ENCODE results near the gene ZNF599.

ZNF599 gene

GRCh38 chr19:34733266-34733745 lies 39.7 kb downstream of the ZNF599 start:
- peaks cover 12% of the 10 kb centered on the region for H3K4me1 ChIP-seq (ENCODE audit: control insufficient read depth, insufficient read depth, low read length)
- H3K4me3 ChIP-seq (ENCODE audit: low read length) = peak overlapping the region; percentile 52
- H3K27me3 ChIP-seq (ENCODE audit: control insufficient read depth, insufficient read depth, low read length) = no peaks in the 10 kb centered on the region
- no peaks in the 10 kb centered on the region for H3K9me3 ChIP-seq (ENCODE audit: control insufficient read depth, low read length)
- peak overlapping the region; percentile 76 for H3K9ac ChIP-seq (ENCODE audit: low read length)
- no peaks in the 10 kb centered on the region for H3K36me3 ChIP-seq (ENCODE audit: control insufficient read depth, insufficient read depth, low read length)

GRCh38 chr19:34732612-34733211 lies 40.3 kb downstream of the ZNF599 start:
- no peaks in the 10 kb centered on the region for H3K36me3 ChIP-seq (ENCODE audit: control insufficient read depth, insufficient read depth, low read length)
- H3K9ac ChIP-seq (ENCODE audit: low read length) = peak overlapping the region; percentile 76
- no peaks in the 10 kb centered on the region for H3K27me3 ChIP-seq (ENCODE audit: control insufficient read depth, insufficient read depth, low read length)
- no peaks in the 10 kb centered on the region for H3K9me3 ChIP-seq (ENCODE audit: control insufficient read depth, low read length)
- H3K4me1 ChIP-seq (ENCODE audit: control insufficient read depth, insufficient read depth, low read length) = peaks cover 12% of the 10 kb centered on the region
- peak overlapping the region; percentile 52 for H3K4me3 ChIP-seq (ENCODE audit: low read length)

- Histone ChIP-seq H3K4me3 (ENCODE audit: low read length) (no peak overlapping the region), H3K36me3 (ENCODE audit: control insufficient read depth, insufficient read depth, low read length) (no peaks in the 10 kb centered on the region), H3K9me3 (ENCODE audit: control insufficient read depth, low read length) (no peaks in the 10 kb centered on the region), H3K9ac (ENCODE audit: low read length) (no peak overlapping the region), H3K4me1 (ENCODE audit: control insufficient read depth, insufficient read depth, low read length) (peaks cover 12% of the 10 kb centered on the region), H3K27me3 (ENCODE audit: control insufficient read depth, insufficient read depth, low read length) (no peaks in the 10 kb centered on the region)
Measured at GRCh38 chr19:34731964-34732363, 41.1 kb downstream of the ZNF599 start.

- Histone ChIP-seq H3K27me3 (ENCODE audit: control insufficient read depth, insufficient read depth, low read length) (peaks cover 4% of the 10 kb centered on the region), H3K9me3 (ENCODE audit: control insufficient read depth, low read length) (no peaks in the 10 kb centered on the region)
Measured at GRCh38 chr19:34731019-34731829, 41.8 kb downstream of the ZNF599 start.

GRCh38 chr19:34725400-34725799 lies 47.6 kb downstream of the ZNF599 start:
- no peak overlapping the region for H3K4me3 ChIP-seq (ENCODE audit: low read length)
- H3K9me3 ChIP-seq (ENCODE audit: control insufficient read depth, low read length) = no peaks in the 10 kb centered on the region
- no peaks in the 10 kb centered on the region for H3K36me3 ChIP-seq (ENCODE audit: control insufficient read depth, insufficient read depth, low read length)
- no peaks in the 10 kb centered on the region for H3K4me1 ChIP-seq (ENCODE audit: control insufficient read depth, insufficient read depth, low read length)
- H3K27me3 ChIP-seq (ENCODE audit: control insufficient read depth, insufficient read depth, low read length) = peaks cover 7% of the 10 kb centered on the region
- H3K9ac ChIP-seq (ENCODE audit: low read length) = no peak overlapping the region

More at GRCh38 chr19:34731019-34731829, 41.8 kb downstream of the ZNF599 start:
- no peaks in the 10 kb centered on the region for H3K36me3 ChIP-seq (ENCODE audit: control insufficient read depth, insufficient read depth, low read length)
- no peak overlapping the region for H3K4me3 ChIP-seq (ENCODE audit: low read length)
- H3K4me1 ChIP-seq (ENCODE audit: control insufficient read depth, insufficient read depth, low read length) = peaks cover 12% of the 10 kb centered on the region
- no peak overlapping the region for H3K9ac ChIP-seq (ENCODE audit: low read length)

GRCh38 chr19:34722353-34722752 lies 50.7 kb downstream of the ZNF599 start:
- no peaks in the 10 kb centered on the region for H3K9me3 ChIP-seq (ENCODE audit: control insufficient read depth, low read length)
- H3K27me3 ChIP-seq (ENCODE audit: control insufficient read depth, insufficient read depth, low read length) = peaks cover 7% of the 10 kb centered on the region
- H3K4me3 ChIP-seq (ENCODE audit: low read length) = no peak overlapping the region
- H3K4me1 ChIP-seq (ENCODE audit: control insufficient read depth, insufficient read depth, low read length) = no peaks in the 10 kb centered on the region
- no peak overlapping the region for H3K9ac ChIP-seq (ENCODE audit: low read length)
- H3K36me3 ChIP-seq (ENCODE audit: control insufficient read depth, insufficient read depth, low read length) = no peaks in the 10 kb centered on the region

- H3K36me3 ChIP-seq (ENCODE audit: control insufficient read depth, insufficient read depth, low read length) = no peaks in the 10 kb centered on the region
- no peaks in the 10 kb centered on the region for H3K9me3 ChIP-seq (ENCODE audit: control insufficient read depth, low read length)
- no peak overlapping the region for H3K4me3 ChIP-seq (ENCODE audit: low read length)
- no peak overlapping the region for H3K9ac ChIP-seq (ENCODE audit: low read length)
- no peaks in the 10 kb centered on the region for H3K4me1 ChIP-seq (ENCODE audit: control insufficient read depth, insufficient read depth, low read length)
- H3K27me3 ChIP-seq (ENCODE audit: control insufficient read depth, insufficient read depth, low read length) = no peaks in the 10 kb centered on the region
Measured at GRCh38 chr19:34715357-34715756, 57.7 kb downstream of the ZNF599 start.

- Histone ChIP-seq H3K4me1 (ENCODE audit: control insufficient read depth, insufficient read depth, low read length) (no peaks in the 10 kb centered on the region), H3K36me3 (ENCODE audit: control insufficient read depth, insufficient read depth, low read length) (no peaks in the 10 kb centered on the region), H3K9me3 (ENCODE audit: control insufficient read depth, low read length) (no peaks in the 10 kb centered on the region), H3K9ac (ENCODE audit: low read length) (no peak overlapping the region), H3K4me3 (ENCODE audit: low read length) (no peak overlapping the region), H3K27me3 (ENCODE audit: control insufficient read depth, insufficient read depth, low read length) (no peaks in the 10 kb centered on the region)
Measured at GRCh38 chr19:34713262-34713637, 59.8 kb downstream of the ZNF599 start.

GRCh38 chr19:34712395-34713261 lies 60.4 kb downstream of the ZNF599 start:
- H3K9me3 ChIP-seq (ENCODE audit: control insufficient read depth, low read length) = no peaks in the 10 kb centered on the region
- H3K9ac ChIP-seq (ENCODE audit: low read length) = no peak overlapping the region
- H3K36me3 ChIP-seq (ENCODE audit: control insufficient read depth, insufficient read depth, low read length) = no peaks in the 10 kb centered on the region
- no peak overlapping the region for H3K4me3 ChIP-seq (ENCODE audit: low read length)
- H3K27me3 ChIP-seq (ENCODE audit: control insufficient read depth, insufficient read depth, low read length) = no peaks in the 10 kb centered on the region
- H3K4me1 ChIP-seq (ENCODE audit: control insufficient read depth, insufficient read depth, low read length) = no peaks in the 10 kb centered on the region

- H3K36me3 ChIP-seq (ENCODE audit: control insufficient read depth, insufficient read depth, low read length) = no peaks in the 10 kb centered on the region
- no peaks in the 10 kb centered on the region for H3K27me3 ChIP-seq (ENCODE audit: control insufficient read depth, insufficient read depth, low read length)
- no peak overlapping the region for H3K9ac ChIP-seq (ENCODE audit: low read length)
- no peaks in the 10 kb centered on the region for H3K4me1 ChIP-seq (ENCODE audit: control insufficient read depth, insufficient read depth, low read length)
- no peak overlapping the region for H3K4me3 ChIP-seq (ENCODE audit: low read length)
- no peaks in the 10 kb centered on the region for H3K9me3 ChIP-seq (ENCODE audit: control insufficient read depth, low read length)
Measured at GRCh38 chr19:34711890-34712289, 61.1 kb downstream of the ZNF599 start.
